Measurements from ENCODE around the gene COG5. TPM values are rescaled to one million over a fixed set of nuclear protein-coding genes. Genes with fewer than 3 reads are reported as not detected.
A peak's percentile ranks its signal among the peaks of the same experiment; 100 is the strongest.

COG5 gene
- total RNA-seq, 1 experiment from 2014 or later: 29.1 TPM

GRCh38 chr7:107171496-107171895 lies 392.2 kb downstream of the COG5 start:
- TF ChIP-seq POLR2AphosphoS5 (IDR thresholded peaks at IDR 0.05; ENCODE audit: low read depth, low read length) (no peak), TCF7L2 (IDR thresholded peaks at IDR 0.05; ENCODE audit: low read depth, low read length) (no peak), REST (IDR thresholded peaks at IDR 0.05; ENCODE audit: insufficient read depth in 1 of 2, low read depth in 2 of 2, low read length in 1 of 2) (no peak)
- TF ChIP-seq, protein P1, sequence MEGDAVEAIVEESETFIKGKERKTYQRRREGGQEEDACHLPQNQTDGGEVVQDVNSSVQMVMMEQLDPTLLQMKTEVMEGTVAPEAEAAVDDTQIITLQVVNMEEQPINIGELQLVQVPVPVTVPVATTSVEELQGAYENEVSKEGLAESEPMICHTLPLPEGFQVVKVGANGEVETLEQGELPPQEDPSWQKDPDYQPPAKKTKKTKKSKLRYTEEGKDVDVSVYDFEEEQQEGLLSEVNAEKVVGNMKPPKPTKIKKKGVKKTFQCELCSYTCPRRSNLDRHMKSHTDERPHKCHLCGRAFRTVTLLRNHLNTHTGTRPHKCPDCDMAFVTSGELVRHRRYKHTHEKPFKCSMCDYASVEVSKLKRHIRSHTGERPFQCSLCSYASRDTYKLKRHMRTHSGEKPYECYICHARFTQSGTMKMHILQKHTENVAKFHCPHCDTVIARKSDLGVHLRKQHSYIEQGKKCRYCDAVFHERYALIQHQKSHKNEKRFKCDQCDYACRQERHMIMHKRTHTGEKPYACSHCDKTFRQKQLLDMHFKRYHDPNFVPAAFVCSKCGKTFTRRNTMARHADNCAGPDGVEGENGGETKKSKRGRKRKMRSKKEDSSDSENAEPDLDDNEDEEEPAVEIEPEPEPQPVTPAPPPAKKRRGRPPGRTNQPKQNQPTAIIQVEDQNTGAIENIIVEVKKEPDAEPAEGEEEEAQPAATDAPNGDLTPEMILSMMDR (IDR thresholded peaks at IDR 0.05): no peak
- BruUV-seq (replicated peaks): no TSS peak
- CTCF ChIA-PET: no interaction called here
- Histone ChIP-seq H3K4me1 (ENCODE audit: control insufficient read depth, insufficient read depth, low read length) (peaks cover 10% of the 10 kb centered on the region; the same call in 1 of the 2 replicates), H3K27ac (ENCODE audit: low read length) (no peak overlapping the region), H3K4me3 (ENCODE audit: low read depth in 2 of 2, low read length in 2 of 2) (no peak overlapping the region), H3K36me3 (ENCODE audit: control insufficient read depth, insufficient read depth, low read length) (no peaks in the 10 kb centered on the region), H3K27me3 (ENCODE audit: control insufficient read depth, insufficient read depth, low read length) (no peaks in the 10 kb centered on the region; the same call in 1 of the 2 replicates), H3K9me3 (ENCODE audit: control insufficient read depth, insufficient read depth, low read depth, low read length) (no peaks in the 10 kb centered on the region)
- ATAC-seq (no peak), DNase-seq (ENCODE audit: low read depth, low spot score) (no peak)
- in situ Hi-C loops (cut with HindIII; ENCODE audit: low pct_unique_long_range_greater_than_20kb, low sequenced_read_pairs): no loop called here
- intact Hi-C loops (cut with micrococcal nuclease; ENCODE audit: unreplicated experiment): no loop called here
- POLR2A ChIA-PET: no interaction called here

DNA sequence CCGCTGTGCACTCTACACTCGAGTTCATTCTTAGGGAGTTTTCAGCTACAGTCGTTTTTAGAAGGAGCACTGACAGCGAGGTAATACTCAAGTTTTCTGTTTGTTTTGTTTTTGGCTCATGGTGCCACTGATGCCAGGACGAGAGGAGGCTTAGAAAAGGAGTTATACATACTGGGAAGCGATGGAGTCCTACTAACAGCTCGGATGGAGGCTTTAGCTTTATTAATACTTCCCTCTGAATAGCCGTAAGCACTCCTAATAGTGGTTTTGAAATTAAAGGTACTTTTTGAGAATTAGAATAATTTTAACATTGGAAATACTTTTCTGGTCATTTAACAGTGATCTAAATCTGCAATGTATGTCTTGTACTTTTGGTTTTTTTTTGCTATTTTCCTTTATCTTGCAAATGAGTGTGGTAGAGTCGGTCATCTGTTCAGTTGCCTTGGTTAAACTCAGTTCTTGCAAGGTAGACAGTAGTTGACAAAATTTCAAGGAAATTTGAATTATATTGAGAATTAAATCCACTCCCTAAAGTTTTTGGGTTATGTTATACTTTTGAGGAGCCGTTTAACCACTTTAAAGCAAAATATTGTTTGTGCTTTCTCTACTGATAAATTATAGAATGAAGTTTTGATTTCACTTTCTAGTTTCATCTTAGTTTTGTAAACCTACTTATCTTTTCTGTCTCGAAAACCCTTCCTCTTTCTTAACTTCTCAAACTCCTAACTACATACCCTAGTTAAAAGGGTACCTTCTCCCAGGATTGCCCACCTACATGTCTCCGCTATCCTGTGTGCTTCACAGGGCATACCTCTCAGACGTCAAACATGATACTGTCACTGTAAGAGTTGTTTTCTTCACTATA lies 393.4 kb downstream of the COG5 start:
- Histone ChIP-seq H3K36me3 (ENCODE audit: control insufficient read depth, insufficient read depth, low read length) (no peaks in the 10 kb centered on the region), H3K4me3 (ENCODE audit: low read depth in 2 of 2, low read length in 2 of 2) (peak overlapping the region; percentile 79 to 91), H3K27ac (ENCODE audit: low read length) (peak overlapping the region; percentile 87), H3K9me3 (ENCODE audit: control insufficient read depth, insufficient read depth, low read depth, low read length) (no peaks in the 10 kb centered on the region), H3K4me1 (ENCODE audit: control insufficient read depth, insufficient read depth, low read length) (peaks cover 10% of the 10 kb centered on the region; the same call in 1 of the 2 replicates), H3K27me3 (ENCODE audit: control insufficient read depth, insufficient read depth, low read length) (peaks cover 11% of the 10 kb centered on the region)
- TF ChIP-seq TCF7L2 (IDR thresholded peaks at IDR 0.05; ENCODE audit: low read depth, low read length) (no peak), SIN3A (IDR thresholded peaks at IDR 0.05; ENCODE audit: borderline replicate concordance, insufficient read depth, low read depth, low read length) (peak; percentile 69; the same call in 1 of the 2 replicates)
- CTCF ChIA-PET: interaction anchor here (0.6 kb wide), 1 partner anchor 10 kb away, joined by 3 read pairs; no protein-coding TSS in a partner anchor
- BruUV-seq (replicated peaks): TSS peak; percentile 84
- intact Hi-C loops (cut with micrococcal nuclease; ENCODE audit: unreplicated experiment): no loop called here
- in situ Hi-C loops (cut with HindIII; ENCODE audit: low pct_unique_long_range_greater_than_20kb, low sequenced_read_pairs): no loop called here
- DNase-seq (ENCODE audit: low read depth, low spot score) (no peak), ATAC-seq (no peak)
- POLR2A ChIA-PET: no interaction called here
